ENCODE data around the gene BPHL.

DNA sequence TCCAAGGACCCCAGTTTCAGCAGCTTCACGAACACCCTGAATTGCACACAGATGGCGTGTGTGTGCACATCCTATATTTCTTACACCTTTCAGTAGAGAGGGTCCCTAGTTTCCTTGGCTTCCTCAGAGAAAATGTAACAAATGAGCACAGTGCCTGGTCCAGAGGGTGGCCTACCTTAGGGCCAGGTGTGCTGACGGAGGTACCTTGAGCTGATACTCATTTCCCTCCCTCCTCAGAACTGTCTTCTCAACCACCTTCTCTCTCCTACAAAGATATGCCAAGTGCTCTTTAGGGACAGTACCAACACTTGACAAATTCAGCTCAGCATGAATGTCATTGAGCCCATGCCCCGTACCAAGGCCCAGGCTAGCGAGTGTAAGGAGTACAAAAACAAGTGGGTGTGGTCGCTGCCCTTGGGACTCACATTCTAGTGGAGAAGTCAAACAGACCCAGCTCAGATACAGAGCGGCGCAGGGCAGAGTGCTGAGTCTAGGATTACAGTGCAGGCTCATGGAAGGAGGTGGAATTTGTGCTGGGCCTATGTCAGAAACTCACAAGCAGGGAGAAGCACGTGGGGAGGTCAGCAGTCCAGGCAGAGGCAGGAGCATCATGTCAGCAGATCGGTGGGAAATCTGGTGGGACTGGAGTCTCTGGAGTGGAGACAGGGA, 9.6 kb upstream of the BPHL start:
- no peak for TF ChIP-seq CREB1 (CRISPR knock-in tag; IDR thresholded peaks at IDR 0.05; ENCODE audit: low read depth)
- no peak for TF ChIP-seq POLR2AphosphoS5 (IDR thresholded peaks at IDR 0.05; ENCODE audit: low read depth)
- TF ChIP-seq, protein P1, sequence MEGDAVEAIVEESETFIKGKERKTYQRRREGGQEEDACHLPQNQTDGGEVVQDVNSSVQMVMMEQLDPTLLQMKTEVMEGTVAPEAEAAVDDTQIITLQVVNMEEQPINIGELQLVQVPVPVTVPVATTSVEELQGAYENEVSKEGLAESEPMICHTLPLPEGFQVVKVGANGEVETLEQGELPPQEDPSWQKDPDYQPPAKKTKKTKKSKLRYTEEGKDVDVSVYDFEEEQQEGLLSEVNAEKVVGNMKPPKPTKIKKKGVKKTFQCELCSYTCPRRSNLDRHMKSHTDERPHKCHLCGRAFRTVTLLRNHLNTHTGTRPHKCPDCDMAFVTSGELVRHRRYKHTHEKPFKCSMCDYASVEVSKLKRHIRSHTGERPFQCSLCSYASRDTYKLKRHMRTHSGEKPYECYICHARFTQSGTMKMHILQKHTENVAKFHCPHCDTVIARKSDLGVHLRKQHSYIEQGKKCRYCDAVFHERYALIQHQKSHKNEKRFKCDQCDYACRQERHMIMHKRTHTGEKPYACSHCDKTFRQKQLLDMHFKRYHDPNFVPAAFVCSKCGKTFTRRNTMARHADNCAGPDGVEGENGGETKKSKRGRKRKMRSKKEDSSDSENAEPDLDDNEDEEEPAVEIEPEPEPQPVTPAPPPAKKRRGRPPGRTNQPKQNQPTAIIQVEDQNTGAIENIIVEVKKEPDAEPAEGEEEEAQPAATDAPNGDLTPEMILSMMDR (conservative IDR thresholded peaks at IDR 0.05; ENCODE audit: low read depth in 2 of 2): no peak
- TF ChIP-seq EZH2phosphoT487 (IDR thresholded peaks at IDR 0.05; ENCODE audit: unreplicated experiment): no peak
- TF ChIP-seq JUNB (IDR thresholded peaks at IDR 0.05; ENCODE audit: unreplicated experiment): no peak
- TF ChIP-seq EZH2 (IDR thresholded peaks at IDR 0.05; ENCODE audit: low read depth, unreplicated experiment): no peak
- no peak for TF ChIP-seq NANOG (IDR thresholded peaks at IDR 0.05; ENCODE audit: borderline replicate concordance)
- TF ChIP-seq, protein P2, sequence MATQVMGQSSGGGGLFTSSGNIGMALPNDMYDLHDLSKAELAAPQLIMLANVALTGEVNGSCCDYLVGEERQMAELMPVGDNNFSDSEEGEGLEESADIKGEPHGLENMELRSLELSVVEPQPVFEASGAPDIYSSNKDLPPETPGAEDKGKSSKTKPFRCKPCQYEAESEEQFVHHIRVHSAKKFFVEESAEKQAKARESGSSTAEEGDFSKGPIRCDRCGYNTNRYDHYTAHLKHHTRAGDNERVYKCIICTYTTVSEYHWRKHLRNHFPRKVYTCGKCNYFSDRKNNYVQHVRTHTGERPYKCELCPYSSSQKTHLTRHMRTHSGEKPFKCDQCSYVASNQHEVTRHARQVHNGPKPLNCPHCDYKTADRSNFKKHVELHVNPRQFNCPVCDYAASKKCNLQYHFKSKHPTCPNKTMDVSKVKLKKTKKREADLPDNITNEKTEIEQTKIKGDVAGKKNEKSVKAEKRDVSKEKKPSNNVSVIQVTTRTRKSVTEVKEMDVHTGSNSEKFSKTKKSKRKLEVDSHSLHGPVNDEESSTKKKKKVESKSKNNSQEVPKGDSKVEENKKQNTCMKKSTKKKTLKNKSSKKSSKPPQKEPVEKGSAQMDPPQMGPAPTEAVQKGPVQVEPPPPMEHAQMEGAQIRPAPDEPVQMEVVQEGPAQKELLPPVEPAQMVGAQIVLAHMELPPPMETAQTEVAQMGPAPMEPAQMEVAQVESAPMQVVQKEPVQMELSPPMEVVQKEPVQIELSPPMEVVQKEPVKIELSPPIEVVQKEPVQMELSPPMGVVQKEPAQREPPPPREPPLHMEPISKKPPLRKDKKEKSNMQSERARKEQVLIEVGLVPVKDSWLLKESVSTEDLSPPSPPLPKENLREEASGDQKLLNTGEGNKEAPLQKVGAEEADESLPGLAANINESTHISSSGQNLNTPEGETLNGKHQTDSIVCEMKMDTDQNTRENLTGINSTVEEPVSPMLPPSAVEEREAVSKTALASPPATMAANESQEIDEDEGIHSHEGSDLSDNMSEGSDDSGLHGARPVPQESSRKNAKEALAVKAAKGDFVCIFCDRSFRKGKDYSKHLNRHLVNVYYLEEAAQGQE (IDR thresholded peaks at IDR 0.05; ENCODE audit: unreplicated experiment): no peak
- TF ChIP-seq, protein P3, sequence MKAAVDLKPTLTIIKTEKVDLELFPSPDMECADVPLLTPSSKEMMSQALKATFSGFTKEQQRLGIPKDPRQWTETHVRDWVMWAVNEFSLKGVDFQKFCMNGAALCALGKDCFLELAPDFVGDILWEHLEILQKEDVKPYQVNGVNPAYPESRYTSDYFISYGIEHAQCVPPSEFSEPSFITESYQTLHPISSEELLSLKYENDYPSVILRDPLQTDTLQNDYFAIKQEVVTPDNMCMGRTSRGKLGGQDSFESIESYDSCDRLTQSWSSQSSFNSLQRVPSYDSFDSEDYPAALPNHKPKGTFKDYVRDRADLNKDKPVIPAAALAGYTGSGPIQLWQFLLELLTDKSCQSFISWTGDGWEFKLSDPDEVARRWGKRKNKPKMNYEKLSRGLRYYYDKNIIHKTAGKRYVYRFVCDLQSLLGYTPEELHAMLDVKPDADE (IDR thresholded peaks at IDR 0.05): no peak
